ENCODE data around the gene FOXE3. TPM values are rescaled to one million over a fixed set of nuclear protein-coding genes. Genes with fewer than 3 reads are reported as not detected.

Gene FOXE3
- total RNA-seq, 1 experiment from 2014 or later, result 0.20 TPM

- no peak for TF ChIP-seq REST (IDR thresholded peaks at IDR 0.05; ENCODE audit: low read depth)
- TF ChIP-seq ZFX (IDR thresholded peaks at IDR 0.05), result no peak
These were observed 4.5 kb downstream of the FOXE3 start (continued) for GRCh38 chr1:47420547-47420946.

GRCh38 chr1:47423872-47424271 lies 7.8 kb downstream of the FOXE3 start:
- Histone ChIP-seq H3K4me2 (ENCODE audit: low read length) (no peak overlapping the region), H3K4me3 (replicated peaks in 1 of 2; ENCODE audit: low read depth in 1 of 2, low read length in 2 of 2) (no peak overlapping the region), H3K9me3 (ENCODE audit: control insufficient read depth in 1 of 2, insufficient read depth in 1 of 2, low read depth in 1 of 2, low read length in 2 of 2) (no peaks in the 10 kb centered on the region), H4K20me1 (ENCODE audit: insufficient read depth) (no peaks in the 10 kb centered on the region), H3K36me3 (ENCODE audit: control insufficient read depth in 1 of 2, insufficient read depth in 2 of 2, low read length in 2 of 2) (no peaks in the 10 kb centered on the region), H3K27ac (ENCODE audit: low read depth, low read length) (no peak overlapping the region), H3K9ac (ENCODE audit: low read length) (no peak overlapping the region), H3K4me1 (ENCODE audit: control insufficient read depth in 1 of 2, insufficient read depth in 2 of 2, low read length in 2 of 2) (peaks cover 3 to 11% of the 10 kb centered on the region in 2 experiments; a peak in 2 of 4 replicates), H3K9me2 (ENCODE audit: insufficient read depth) (no peaks in the 10 kb centered on the region), H2AFZ (ENCODE audit: low read depth, low read length, poor library complexity, severe bottlenecking) (no peak overlapping the region), H3K27me3 (ENCODE audit: insufficient read depth, low read length) (no peaks in the 10 kb centered on the region), H3K79me2 (ENCODE audit: insufficient read depth, low read length) (no peaks in the 10 kb centered on the region)
- 0 out of 2 replicates have a peak, but pooled peaks have one; percentile 4 for ATAC-seq
- POLR2A ChIA-PET, result interaction anchor here (0.7 kb wide), 1 partner anchor 245 kb away, joined by 4 read pairs; no protein-coding TSS in a partner anchor
- BruUV-seq (replicated peaks), result no TSS peak
- intact Hi-C loops (cut with micrococcal nuclease), result loop anchor here (1.0 kb wide), 3 partner anchors 36 to 245 kb away; no protein-coding TSS in a partner anchor
- no peak for DNase-seq (ENCODE audit: low read depth, low spot score)
- CTCF ChIA-PET, result interaction anchor here (0.7 to 2.8 kb wide), 9 partner anchors 8 to 302 kb away, joined by 3 to 17 read pairs (median 4); partner anchors contain the start of gene FOXD2
- RAD21 ChIA-PET (ENCODE audit: low non-redundant PET in 1 of 2, low total read pairs in 2 of 2, uncharacterized antibody in 2 of 2, unreplicated experiment in 2 of 2), result interaction anchor here in 1 of 2 experiments (0.7 kb wide), 1 partner anchor 302 kb away, joined by 3 read pairs; no protein-coding TSS in a partner anchor
- TF ChIP-seq EZH2 (IDR thresholded peaks at IDR 0.05), result no peak
- no peak for TF ChIP-seq CBX3 (IDR thresholded peaks at IDR 0.05; ENCODE audit: low read depth)
- TF ChIP-seq ZNF274 (IDR thresholded peaks at IDR 0.05; ENCODE audit: low read depth, low read length), result no peak
- no peak for TF ChIP-seq POLR2AphosphoS5 (IDR thresholded peaks at IDR 0.05; ENCODE audit: low read depth, low read length)
- TF ChIP-seq MAX (IDR thresholded peaks at IDR 0.05), result no peak
- TF ChIP-seq JUND (IDR thresholded peaks at IDR 0.05), result no peak
- no peak for TF ChIP-seq ZBTB33 (IDR thresholded peaks at IDR 0.05; ENCODE audit: extremely low read depth, insufficient replicate concordance, low read length)
- TF ChIP-seq SIN3A (IDR thresholded peaks at IDR 0.05; ENCODE audit: low read depth), result no peak
- TF ChIP-seq ZFX (IDR thresholded peaks at IDR 0.05), result no peak
- TF ChIP-seq YY1 (IDR thresholded peaks at IDR 0.05; ENCODE audit: extremely low read depth, insufficient replicate concordance, low read depth, low read length), result no peak
- no peak for TF ChIP-seq REST (IDR thresholded peaks at IDR 0.05; ENCODE audit: low read depth)
- TF ChIP-seq ATF3 (IDR thresholded peaks at IDR 0.05), result no peak

Measured in HCT116 (cell line).